Esophagus squamous epithelium (tissue), 5 donors: ENCODE measurements around the gene FRMD4A. TPM values are rescaled to one million over a fixed set of nuclear protein-coding genes. Genes with fewer than 3 reads are reported as not detected.

Experiments
- DNase-seq: peaks from one replicate; lab custom pipeline; 2025; lab: John Stamatoyannopoulos, UW
- H3K27ac ChIP-seq, 4 donors: fragments of 200-600 bp; sonication (generic); one replicate each; pipeline ENCODE4 v1.5.1; 2016 to 2019; ENCODE audit warnings: mild to moderate bottlenecking in 1 of 4
- H3K27me3 ChIP-seq, 4 donors: fragments of 200-600 bp; sonication (generic); 1 replicate in 3 of 4; 2 replicates in 1 of 4; pipeline versions ENCODE4 v1.5.1 to v1.6.0; 2017 to 2021; ENCODE audit warnings: antibody characterized with exemption in 1 of 4
- H3K36me3 ChIP-seq, 3 donors: fragments of 200-600 bp; sonication (generic); one replicate each; pipeline ENCODE4 v1.5.1; 2016 to 2019
- H3K4me1 ChIP-seq, 3 donors: fragments of 200-600 bp; sonication (generic); one replicate each; pipeline ENCODE4 v1.5.1; 2017 to 2019
- H3K4me3 ChIP-seq, 4 donors: fragments of 200-600 bp; sonication (generic); 1 replicate in 3 of 4; 2 replicates in 1 of 4; pipeline ENCODE4 v1.5.1; 2016 to 2019; ENCODE audit warnings: mild to moderate bottlenecking in 2 of 4, moderate library complexity in 1 of 4
- H3K9me3 ChIP-seq, 3 donors: fragments of 200-600 bp; sonication (generic); one replicate each; pipeline ENCODE4 v1.5.1; 2016 to 2019
- POLR2A ChIP-seq, 4 donors: fragments of 450-650 bp; IDR thresholded peaks; one replicate each; pipeline ENCODE4 v1.6.1; 2017; ENCODE audit warnings: antibody characterized with exemption in 4 of 4, mild to moderate bottlenecking in 4 of 4, moderate library complexity in 3 of 4
- WGBS, 2 donors: methylation state at CpG; one replicate each; pipeline ENCODE4 v1.1.5; 2018; 5-methylcytosine and 5-hydroxymethylcytosine counted together
- intact Hi-C: fragments of 100-400 bp; cut with DNase I; formaldehyde crosslinking; loops from one replicate; pipeline ENCODE4 v1.15.0; 2022
- total RNA-seq, 4 donors: library from RNA; depleted of rRNA; stranded (reverse); fragments of >200 nt; gene quantifications; one replicate each; pipeline ENCODE4 v1.1.0, GENCODE V29; 2016
- TF ChIP-seq, protein P1 (sequence below), 6 experiments: fragments of 450-650 bp in 4 of 6; fragments of 200-600 bp in 2 of 6; sonication (generic) in 2 of 6; IDR thresholded peaks; one replicate each; pipeline ENCODE4 v1.5.1; 2016 to 2019; ENCODE audit warnings: antibody characterized with exemption in 6 of 6, mild to moderate bottlenecking in 4 of 6, moderate library complexity in 4 of 6
- donor health status: DM: yes; HTN: yes; CAD: no.

FRMD4A gene
- total RNA-seq, 4 donors from 2014 or later: 7.3 to 15.3 (median 8.6) TPM

GRCh38 chr10:13890233-13891127 is 440.2 kb downstream of the FRMD4A start:
- TF ChIP-seq, protein P1, sequence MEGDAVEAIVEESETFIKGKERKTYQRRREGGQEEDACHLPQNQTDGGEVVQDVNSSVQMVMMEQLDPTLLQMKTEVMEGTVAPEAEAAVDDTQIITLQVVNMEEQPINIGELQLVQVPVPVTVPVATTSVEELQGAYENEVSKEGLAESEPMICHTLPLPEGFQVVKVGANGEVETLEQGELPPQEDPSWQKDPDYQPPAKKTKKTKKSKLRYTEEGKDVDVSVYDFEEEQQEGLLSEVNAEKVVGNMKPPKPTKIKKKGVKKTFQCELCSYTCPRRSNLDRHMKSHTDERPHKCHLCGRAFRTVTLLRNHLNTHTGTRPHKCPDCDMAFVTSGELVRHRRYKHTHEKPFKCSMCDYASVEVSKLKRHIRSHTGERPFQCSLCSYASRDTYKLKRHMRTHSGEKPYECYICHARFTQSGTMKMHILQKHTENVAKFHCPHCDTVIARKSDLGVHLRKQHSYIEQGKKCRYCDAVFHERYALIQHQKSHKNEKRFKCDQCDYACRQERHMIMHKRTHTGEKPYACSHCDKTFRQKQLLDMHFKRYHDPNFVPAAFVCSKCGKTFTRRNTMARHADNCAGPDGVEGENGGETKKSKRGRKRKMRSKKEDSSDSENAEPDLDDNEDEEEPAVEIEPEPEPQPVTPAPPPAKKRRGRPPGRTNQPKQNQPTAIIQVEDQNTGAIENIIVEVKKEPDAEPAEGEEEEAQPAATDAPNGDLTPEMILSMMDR (IDR thresholded peaks at IDR 0.05): no peak
- TF ChIP-seq POLR2A (IDR thresholded peaks at IDR 0.05): no peak

DNA sequence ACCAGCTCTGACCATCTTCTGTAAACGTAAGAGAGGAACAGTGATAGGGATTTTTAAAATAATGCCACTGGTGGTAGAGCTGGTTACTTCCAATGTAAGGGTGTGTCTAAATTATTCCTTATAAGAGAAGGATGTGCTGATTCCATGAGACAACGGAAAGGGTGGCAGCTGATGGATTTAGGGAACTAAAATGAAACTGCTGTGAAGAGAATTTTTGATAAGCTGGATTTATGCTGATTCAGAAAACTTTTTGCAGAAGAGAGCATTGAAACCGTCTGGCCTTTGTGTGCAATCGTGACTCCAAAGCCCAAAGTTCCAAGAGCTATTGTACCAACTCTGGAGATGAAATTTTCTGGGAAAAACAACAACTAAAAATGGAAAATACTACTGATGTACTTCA is 443.0 kb downstream of the FRMD4A start:
- Histone ChIP-seq H3K27ac (no peak overlapping the region), H3K4me3 (no peak overlapping the region), H3K9me3 (no peaks in the 10 kb centered on the region), H3K4me1 (peaks cover 5 to 38% (median 7%) of the 10 kb centered on the region in 3 donors), H3K36me3 (no peaks in the 10 kb centered on the region), H3K27me3 (peaks cover 0 to 37% (median 1%) of the 10 kb centered on the region in 4 donors)
- intact Hi-C loops: no loop called here
- no peak for DNase-seq
- 60 to 73% methylated on average over 4 of the region's 4 CpGs for WGBS, 2 donors
- TF ChIP-seq, protein P1 (IDR thresholded peaks at IDR 0.05): no peak
- TF ChIP-seq POLR2A (IDR thresholded peaks at IDR 0.05): no peak

More at GRCh38 chr10:13890233-13891127, 440.2 kb downstream of the FRMD4A start:
- WGBS, 2 donors: 32% methylated on average over 10 to 25 of the region's 26 CpGs
- intact Hi-C loops: no loop called here
- Histone ChIP-seq H3K9me3 (no peaks in the 10 kb centered on the region), H3K27ac (peak overlapping the region in 3 of 4 donors; percentile 55 to 87 (median 74)), H3K36me3 (no peaks in the 10 kb centered on the region), H3K4me1 (peaks cover 5 to 28% (median 7%) of the 10 kb centered on the region in 3 donors), H3K4me3 (peak overlapping the region; percentile 26 to 74 (median 49)), H3K27me3 (peaks cover 0 to 50% (median 1%) of the 10 kb centered on the region in 4 donors)
- DNase-seq: no peak

DNA sequence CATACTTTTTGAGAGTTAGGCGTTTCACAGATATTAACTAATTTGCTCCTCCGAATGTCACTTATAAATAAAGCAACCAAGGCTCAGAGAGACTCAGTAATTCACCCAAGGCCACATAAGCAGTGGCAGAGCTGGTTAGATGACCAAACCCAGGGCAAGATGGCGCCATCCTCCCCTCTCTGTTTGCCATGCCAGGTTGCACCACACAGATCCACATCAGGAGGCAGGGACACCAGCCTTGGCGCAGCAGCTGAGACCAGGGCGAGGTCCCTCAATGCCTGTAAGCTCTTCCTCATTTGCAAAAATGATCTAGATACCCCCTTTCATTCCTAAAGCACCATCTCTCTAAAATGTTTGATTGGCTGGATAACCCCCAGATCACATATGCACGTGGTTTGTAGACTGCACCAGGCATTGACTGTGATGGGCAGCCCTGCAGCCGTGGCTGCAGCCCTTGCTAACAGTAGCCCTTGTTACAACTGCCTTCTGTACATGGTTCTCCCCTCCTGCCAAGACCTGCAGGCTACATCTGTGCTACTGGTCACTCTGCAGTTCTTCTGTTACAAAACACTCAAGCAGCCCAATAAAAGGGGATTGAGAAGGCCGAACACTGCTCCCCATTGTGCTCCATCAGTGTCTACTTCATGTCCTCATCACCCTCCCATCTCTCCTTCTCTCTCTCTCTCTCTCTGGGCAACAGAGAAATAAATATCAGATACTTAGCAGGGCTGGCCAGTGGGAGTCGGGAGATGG is 445.3 kb downstream of the FRMD4A start:
- 86 to 92% methylated on average over 9 of the region's 9 CpGs for WGBS, 2 donors
- H3K9me3 ChIP-seq: no peaks in the 10 kb centered on the region
- H3K4me1 ChIP-seq: peaks cover 0 to 27% (median 5%) of the 10 kb centered on the region in 3 donors
- H3K27me3 ChIP-seq: peaks cover 0 to 14% (median 0%) of the 10 kb centered on the region in 4 donors
- no peaks in the 10 kb centered on the region for H3K36me3 ChIP-seq
- no peak for DNase-seq
- H3K4me3 ChIP-seq: no peak overlapping the region
- no peak overlapping the region for H3K27ac ChIP-seq
- TF ChIP-seq, protein P1 (IDR thresholded peaks at IDR 0.05): no peak
- no peak for TF ChIP-seq POLR2A (IDR thresholded peaks at IDR 0.05)
- intact Hi-C loops: no loop called here

- intact Hi-C loops: no loop called here
- H3K36me3 ChIP-seq: no peaks in the 10 kb centered on the region
- H3K9me3 ChIP-seq: no peaks in the 10 kb centered on the region
- no peak overlapping the region for H3K4me3 ChIP-seq
- no peak for DNase-seq
- H3K4me1 ChIP-seq: peaks cover 0 to 19% (median 5%) of the 10 kb centered on the region in 3 donors
- peak overlapping the region in 1 of 4 donors; percentile 0 for H3K27ac ChIP-seq
- no peaks in the 10 kb centered on the region for H3K27me3 ChIP-seq
- 42 to 65% methylated on average over 8 of the region's 8 CpGs for WGBS, 2 donors
- TF ChIP-seq POLR2A (IDR thresholded peaks at IDR 0.05): no peak
- TF ChIP-seq, protein P1 (IDR thresholded peaks at IDR 0.05): no peak
Observed at GRCh38 chr10:13883636-13884444, 446.9 kb downstream of the FRMD4A start.
